Stimulated activated CD4-positive, alpha-beta T cell treated with anti-CD3 and anti-CD28 coated beads, Interleukin-1b, Interleukin-23, amount 100 ng/mL, for 24 hours (primary cell): Measurements from ENCODE around the gene ERMAP.

ENCODE experiments used
- DNase-seq, 4 experiments: peaks; one replicate each; pipeline ENCODE4 v3.0.0-alpha.2; 2020; ENCODE audit warnings: low read depth in 4 of 4, low spot score in 1 of 4

ERMAP gene

DNA sequence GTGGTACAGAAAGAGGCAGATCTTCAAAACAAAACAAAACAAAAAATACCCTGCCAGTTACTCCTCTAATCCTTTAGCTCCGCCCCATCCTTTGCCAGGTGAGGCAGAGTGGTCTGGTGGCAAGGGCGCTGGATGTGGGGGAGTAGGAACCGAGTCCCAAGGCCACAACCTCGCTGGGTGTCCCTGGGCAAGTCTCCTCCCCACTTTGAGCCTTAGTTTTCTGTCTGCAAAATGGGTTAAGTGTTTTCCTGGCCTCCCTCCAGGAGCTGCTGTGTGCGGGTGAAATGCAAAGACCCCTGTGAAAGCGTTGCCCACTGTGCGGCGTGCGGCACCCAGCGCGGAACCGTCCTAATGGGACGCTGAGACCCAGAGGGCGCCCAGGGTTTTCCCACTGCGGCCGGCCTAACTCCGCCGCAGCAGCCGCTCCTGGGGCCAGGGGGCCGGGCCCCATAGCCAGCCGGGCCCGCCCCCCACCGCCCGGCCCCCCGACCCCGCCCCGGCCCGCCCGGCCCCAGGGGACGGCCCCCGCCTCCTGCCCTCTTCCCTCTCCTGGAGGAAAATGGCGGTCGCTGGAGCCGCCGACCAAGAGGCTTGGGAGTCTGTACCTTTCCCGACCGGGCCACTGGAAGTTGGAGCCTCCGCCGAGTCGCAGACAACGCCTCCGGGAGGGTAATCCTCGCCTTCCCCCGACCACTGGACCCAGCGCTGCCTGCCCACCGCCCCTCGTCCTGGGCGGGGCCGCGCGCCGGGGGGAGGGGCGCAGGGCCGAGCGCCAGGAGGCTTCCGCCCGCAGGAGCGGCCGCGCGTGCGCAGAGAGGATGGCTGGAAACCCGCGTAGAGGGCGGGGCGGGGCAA, at the start of gene ERMAP, which contains the start of gene SVBP:
TSS of gene ERMAP (plus strand) at position 538 of the 855 bp plus-strand sequence. CDS start 13,327 bp downstream, outside the sequence.
TSS of gene SVBP (minus strand) at position 813 of the 855 bp plus-strand sequence. CDS start 853 bp downstream, outside the sequence.
- DNase-seq: peak; percentile 87 to 96 (median 92)

DNA sequence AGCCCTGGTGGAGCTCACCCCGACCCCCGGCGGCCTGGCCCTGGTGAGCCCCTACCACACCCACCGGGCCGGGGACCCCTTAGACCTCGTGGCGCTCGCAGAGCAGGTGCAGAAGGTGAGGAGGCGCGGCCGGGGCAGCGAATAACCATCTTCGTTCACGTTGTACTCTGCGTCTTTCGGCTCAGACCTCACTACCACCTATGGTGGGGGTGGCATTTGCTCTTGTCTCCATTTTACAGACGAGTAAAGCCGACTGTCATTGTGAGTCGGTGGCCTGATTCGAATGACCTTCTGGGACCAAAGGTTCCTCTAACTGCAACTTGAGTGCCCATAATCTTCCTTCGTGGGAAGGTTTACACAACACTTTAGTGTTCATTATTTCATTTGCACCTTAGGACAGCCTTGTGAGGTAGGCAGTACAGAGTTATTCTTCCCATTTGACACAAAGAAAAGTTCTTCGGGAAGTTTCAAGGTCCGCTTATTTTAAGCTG, 49.4 kb upstream of the ERMAP start:
- no peak for DNase-seq

- DNase-seq: no peak
Observed at GRCh38 chr1:42768172-42768571, 48.8 kb upstream of the ERMAP start.

DNA sequence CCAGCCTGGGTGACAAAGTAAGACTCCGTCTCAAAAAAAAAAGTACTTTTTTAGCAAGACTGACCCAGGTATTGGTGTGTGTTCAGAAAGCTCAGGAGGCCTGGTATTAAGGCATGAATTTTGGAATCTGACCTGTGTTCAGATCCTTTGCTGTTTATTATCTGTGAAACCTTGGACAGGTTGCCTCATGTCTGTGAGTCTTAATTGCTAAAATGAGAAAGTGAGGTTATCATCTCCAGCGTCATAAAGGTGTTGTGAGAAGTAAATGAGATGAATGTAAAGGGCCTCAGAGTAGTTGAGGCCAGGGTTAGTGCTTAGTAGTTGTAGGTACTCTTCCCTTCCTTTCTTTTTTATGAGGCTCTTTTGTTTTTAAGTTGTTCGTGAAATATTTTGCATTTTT, 47.1 kb upstream of the ERMAP start:
- no peak for DNase-seq

- DNase-seq: no peak
Observed at GRCh38 chr1:42773420-42773819, 43.5 kb upstream of the ERMAP start.

DNA sequence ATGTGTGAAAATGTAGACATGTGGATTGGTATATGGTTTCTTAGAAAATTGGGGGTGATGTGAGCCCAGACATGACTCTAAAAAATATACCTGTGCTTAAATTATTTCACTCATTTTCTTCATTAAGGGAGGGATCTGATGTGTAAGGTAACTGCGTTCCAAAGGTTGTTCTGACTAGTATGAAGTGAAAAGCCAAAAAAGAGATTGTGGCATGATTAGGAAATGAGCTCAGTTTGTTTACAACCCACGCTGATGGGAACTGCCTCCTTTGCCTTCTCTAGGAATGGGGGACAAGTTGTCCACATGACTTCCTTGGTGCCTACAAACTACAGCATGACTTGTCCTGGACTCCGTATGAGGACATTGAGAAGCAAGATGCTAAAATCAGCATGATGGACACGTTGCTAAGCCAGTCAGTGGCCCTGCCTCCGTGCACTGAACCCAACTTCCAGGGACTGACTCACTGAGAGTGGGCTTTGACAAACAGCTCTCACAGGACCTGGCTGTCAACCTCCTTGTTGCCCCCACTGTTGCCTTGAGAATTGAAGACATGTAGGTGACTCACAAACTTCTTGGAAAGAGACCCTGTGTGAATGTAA, 41.9 kb upstream of the ERMAP start:
- no peak for DNase-seq

DNA sequence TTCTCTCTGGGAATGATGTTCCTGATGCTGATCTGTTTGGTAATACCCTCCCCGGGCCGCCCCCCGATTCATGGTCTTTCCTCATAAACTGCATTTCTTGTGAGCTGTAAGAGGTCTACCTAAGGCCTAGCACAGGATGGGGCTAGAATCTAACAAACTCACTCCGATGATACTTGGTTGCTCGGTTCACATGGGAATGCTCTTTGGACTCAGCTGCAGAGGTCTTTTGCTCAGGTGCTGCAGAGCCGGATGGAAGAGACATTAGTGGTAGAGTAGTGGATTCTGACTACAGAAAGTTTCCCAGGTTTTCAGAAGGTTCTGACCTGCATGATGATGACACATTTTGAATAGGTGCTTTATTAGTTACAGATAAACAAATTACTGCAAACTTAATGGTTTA, 40.4 kb upstream of the ERMAP start:
- no peak for DNase-seq

- no peak for DNase-seq
Observed at GRCh38 chr1:42777852-42778251, 39.1 kb upstream of the ERMAP start.

GRCh38 chr1:42779725-42780124, 37.2 kb upstream of the ERMAP start:
- DNase-seq: no peak

- no peak for DNase-seq
Observed at GRCh38 chr1:42780176-42780575, 36.7 kb upstream of the ERMAP start.

DNA sequence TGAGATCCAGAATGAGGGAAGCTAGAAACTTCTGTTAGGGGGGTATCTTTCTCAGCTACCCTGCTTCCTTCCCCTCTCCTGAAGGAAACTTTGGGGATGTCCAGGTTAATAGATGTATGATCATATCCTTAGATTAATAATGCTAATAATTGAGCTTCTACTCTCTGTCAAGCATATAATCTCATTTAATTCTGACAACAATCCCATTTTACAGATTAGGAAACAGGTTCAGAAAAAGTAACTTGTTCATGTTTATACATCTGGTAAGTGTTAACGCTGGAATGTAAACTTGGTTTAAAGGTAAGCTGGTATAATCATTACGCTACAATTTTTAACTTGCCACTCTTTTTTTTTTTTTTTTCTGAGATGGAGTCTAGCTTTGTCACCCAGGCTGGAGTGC, 33.8 kb upstream of the ERMAP start:
- DNase-seq: no peak

DNA sequence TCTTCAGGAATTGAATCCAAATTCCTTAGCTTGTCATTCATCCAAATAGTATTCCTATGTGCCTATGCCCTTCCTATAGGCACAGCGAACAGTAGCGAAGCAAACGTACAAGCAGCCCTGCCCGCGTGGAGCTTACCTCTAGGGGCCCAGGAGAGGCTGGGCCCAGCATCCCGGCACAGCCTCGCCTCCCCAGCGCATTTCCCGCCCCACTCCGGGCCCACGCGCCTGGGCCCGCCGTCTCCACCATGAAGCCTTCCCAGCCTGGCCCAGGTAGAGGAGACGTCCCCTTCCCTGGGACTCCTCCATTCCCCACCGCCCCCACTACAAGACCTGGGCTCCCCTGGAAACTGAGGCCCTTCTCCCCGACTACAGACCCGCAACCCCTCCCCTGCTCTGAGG, 32.4 kb upstream of the ERMAP start:
- DNase-seq: no peak

DNA sequence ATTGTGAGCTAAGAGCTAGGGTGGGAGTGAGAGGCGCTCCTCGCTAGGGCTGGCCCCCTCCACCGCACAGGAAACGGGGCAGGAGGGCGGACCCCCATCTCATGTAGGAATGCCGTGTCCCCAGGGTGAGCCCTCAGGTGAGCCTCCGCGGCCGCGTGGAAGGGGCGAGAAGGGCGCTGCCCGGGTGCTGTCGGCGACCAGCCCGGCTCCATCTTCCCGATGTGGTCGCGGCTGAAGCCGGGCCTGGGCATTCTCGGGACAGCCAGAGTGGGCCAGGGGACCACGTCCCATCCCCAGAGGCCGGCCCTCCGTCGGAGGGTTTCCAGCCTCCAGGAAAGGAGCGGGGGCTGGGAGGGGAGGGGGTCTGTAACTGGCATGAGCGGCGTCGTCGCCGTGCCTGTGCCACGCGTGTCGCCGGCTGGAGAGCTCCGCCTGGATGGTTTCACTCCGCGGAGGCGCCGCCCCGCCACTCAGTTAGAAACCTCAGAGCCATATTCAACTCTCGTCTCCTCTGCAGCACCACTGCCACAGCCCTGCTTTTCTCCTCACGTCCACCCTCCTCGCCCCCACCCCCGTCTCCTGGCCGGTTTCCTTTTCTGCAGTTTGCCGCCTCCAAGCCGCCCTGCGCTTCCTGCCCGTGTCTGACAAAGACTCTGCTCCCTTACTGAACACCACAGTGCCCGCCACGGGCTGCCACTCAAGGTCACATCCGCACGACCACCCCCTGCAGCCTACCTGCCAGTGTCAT, 31.8 kb upstream of the ERMAP start, which contains the start of gene TMEM269:
TSS of gene TMEM269 (plus strand) at position 46 of the 748 bp plus-strand sequence. CDS start 4,903 bp downstream, outside the sequence.
- peak in 1 of 4 experiments; percentile 18 for DNase-seq

DNA sequence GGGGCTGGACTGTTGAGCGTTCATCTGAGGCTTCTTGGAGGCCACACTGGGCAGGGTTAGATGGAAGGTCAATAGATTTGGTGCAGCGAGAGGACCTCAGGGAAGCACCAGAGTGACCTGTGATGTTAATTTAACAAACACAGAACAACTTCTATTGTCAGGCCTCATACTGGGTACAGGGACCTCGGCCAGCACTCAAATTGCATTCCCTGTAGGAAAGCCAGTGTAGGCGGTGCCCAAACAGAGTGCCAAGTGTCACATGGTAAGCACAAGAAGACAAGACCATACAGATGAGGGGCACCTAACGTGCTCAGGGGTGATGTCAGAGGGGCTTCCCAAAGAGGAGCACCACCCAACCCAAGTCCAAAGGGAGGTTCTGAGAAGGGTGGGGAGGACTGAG, 30.8 kb upstream of the ERMAP start:
- DNase-seq: no peak

DNA sequence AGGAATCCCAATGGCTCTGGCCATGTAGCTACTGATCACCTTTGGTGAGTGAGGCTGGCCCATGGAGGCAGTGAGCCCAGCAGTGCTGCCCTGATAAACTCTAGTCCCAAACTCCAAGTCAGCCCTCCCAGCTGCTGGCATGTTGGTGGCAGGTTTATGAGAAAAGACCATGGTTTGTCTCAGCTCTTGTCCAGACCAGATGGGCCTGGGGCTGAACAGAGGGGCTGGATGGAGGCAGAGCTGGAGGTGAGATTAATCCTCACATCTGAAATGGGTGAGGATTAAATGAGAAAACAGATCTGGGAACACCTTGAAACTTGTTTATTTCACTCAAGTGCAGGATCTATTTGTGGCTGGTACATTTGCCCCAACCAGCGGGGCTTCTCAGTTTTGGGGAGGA, 28.9 kb upstream of the ERMAP start:
- no peak for DNase-seq

- DNase-seq: no peak
Observed at GRCh38 chr1:42793824-42794223, 23.1 kb upstream of the ERMAP start.

GRCh38 chr1:42797414-42797813, 19.5 kb upstream of the ERMAP start:
- no peak for DNase-seq

- DNase-seq: no peak
Observed at GRCh38 chr1:42797979-42798378, 18.9 kb upstream of the ERMAP start.

GRCh38 chr1:42801832-42802473, 15.0 kb upstream of the ERMAP start:
- no peak for DNase-seq

DNA sequence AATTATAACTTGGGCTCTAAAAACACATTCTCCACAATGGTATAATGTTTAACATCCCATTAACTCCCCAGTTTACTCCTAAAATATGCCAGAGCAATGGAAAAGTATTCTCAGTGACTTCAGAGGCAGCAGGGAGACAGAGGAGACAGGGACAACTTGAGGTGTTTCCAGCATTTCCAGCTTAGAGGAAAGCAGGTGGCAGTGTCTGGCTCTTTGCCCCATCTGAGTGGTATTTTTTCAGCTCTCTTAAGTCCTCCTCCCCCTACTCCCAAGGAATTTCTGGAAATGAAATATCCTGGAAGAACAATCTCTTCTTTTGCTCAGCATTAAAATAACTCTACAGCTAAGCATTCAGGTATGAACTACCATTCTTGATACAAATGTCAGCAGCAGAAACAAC, 10.8 kb upstream of the ERMAP start:
- DNase-seq: no peak

GRCh38 chr1:42806593-42806992, 10.3 kb upstream of the ERMAP start:
- no peak for DNase-seq
